ENCODE measurements around the gene CFAP46.
"Not testable (repeated sequence)": the region's sequence is repeated elsewhere in the genome, so short reads cannot be mapped to it uniquely, and the experiment has no call there.

The CFAP46 gene

GRCh38 chr10:132786884-132787494 lies 155.4 kb downstream of the CFAP46 start:
- no peak for DNase-seq (ENCODE audit: low read depth)

- no peak for DNase-seq (ENCODE audit: low read depth)
Observed at GRCh38 chr10:132786476-132786883, 155.9 kb downstream of the CFAP46 start.

- no peak for DNase-seq (ENCODE audit: low read depth)
Observed at GRCh38 chr10:132785723-132786475, 156.5 kb downstream of the CFAP46 start, which contains the start of gene NKX6-2. Gene NKX6-2 (minus strand): TSS chr10:132786147. CDS start chr10:132785948, 199 bp downstream.

- no peak for DNase-seq (ENCODE audit: low read depth)
Observed at GRCh38 chr10:132784866-132785722, 157.3 kb downstream of the CFAP46 start.

- no peak for DNase-seq (ENCODE audit: low read depth)
Observed at GRCh38 chr10:132783940-132784865, 158.2 kb downstream of the CFAP46 start.

GRCh38 chr10:132783165-132783939 lies 159.0 kb downstream of the CFAP46 start:
- no peak for DNase-seq (ENCODE audit: low read depth)

- DNase-seq (ENCODE audit: low read depth): no peak
Observed at GRCh38 chr10:132781556-132781955, 160.8 kb downstream of the CFAP46 start.

- DNase-seq (ENCODE audit: low read depth): no peak
Observed at GRCh38 chr10:132780356-132780755, 162.0 kb downstream of the CFAP46 start.

- DNase-seq (ENCODE audit: low read depth): no peak
Observed at GRCh38 chr10:132779549-132780294, 162.6 kb downstream of the CFAP46 start.

- no peak for DNase-seq (ENCODE audit: low read depth)
Observed at GRCh38 chr10:132777441-132777840, 164.9 kb downstream of the CFAP46 start.

GRCh38 chr10:132776821-132777220 lies 165.5 kb downstream of the CFAP46 start:
- no peak for DNase-seq (ENCODE audit: low read depth)

GRCh38 chr10:132776186-132776585 lies 166.2 kb downstream of the CFAP46 start:
- no peak for DNase-seq (ENCODE audit: low read depth)

GRCh38 chr10:132774902-132775863 lies 167.2 kb downstream of the CFAP46 start:
- no peak for DNase-seq (ENCODE audit: low read depth)

GRCh38 chr10:132774181-132774901 lies 168.0 kb downstream of the CFAP46 start:
- DNase-seq (ENCODE audit: low read depth): no peak

- not testable (repeated sequence) for DNase-seq (ENCODE audit: low read depth)
Observed at GRCh38 chr10:132772816-132773215, 169.6 kb downstream of the CFAP46 start.

GRCh38 chr10:132770061-132771021 lies 172.0 kb downstream of the CFAP46 start:
- DNase-seq (ENCODE audit: low read depth): no peak

All from fibroblast of gingiva (primary cell).